AG09309 (cell line): ENCODE measurements around the gene FAM120C.

ENCODE experiments used
- DNase-seq: peaks from one replicate; pipeline ENCODE4 v3.0.0-alpha.2; 2010; ENCODE audit warnings: low read depth
- H3K4me3 ChIP-seq: 2 replicates; pipeline ENCODE4 v1.5.1; 2011; ENCODE audit warnings: mild to moderate bottlenecking, low read depth, low read length, moderate library complexity; ENCODE audit not compliant: control insufficient read depth
- CTCF ChIP-seq: IDR thresholded peaks from 2 replicates; pipeline ENCODE4 v1.5.1; 2011; ENCODE audit warnings: mild to moderate bottlenecking, low read depth, low read length, inconsistent platforms; ENCODE audit not compliant: insufficient read depth, control insufficient read depth; ENCODE audit errors: missing control alignments

Gene FAM120C

GRCh38 chrX:54194982-54195588 lies 12.0 kb upstream of the FAM120C start:
- no peak for DNase-seq
- H3K4me3 ChIP-seq = no peak overlapping the region
- no peak for TF ChIP-seq CTCF

- no peak overlapping the region for H3K4me3 ChIP-seq
- TF ChIP-seq CTCF = no peak
Observed at GRCh38 chrX:54193085-54193821, 10.2 kb upstream of the FAM120C start.

GRCh38 chrX:54184474-54184873 lies 1.4 kb upstream of the FAM120C start:
- no peak for TF ChIP-seq CTCF
- H3K4me3 ChIP-seq = no peak overlapping the region
- DNase-seq = no peak

More at GRCh38 chrX:54193085-54193821, 10.2 kb upstream of the FAM120C start:
- DNase-seq = no peak

GRCh38 chrX:54182194-54182863 lies 725 bp downstream of the FAM120C start:
- no peak for DNase-seq
- no peak for TF ChIP-seq CTCF
- peak overlapping the region; percentile 64 for H3K4me3 ChIP-seq

- H3K4me3 ChIP-seq = peak overlapping the region; percentile 64
- DNase-seq = no peak
- no peak for TF ChIP-seq CTCF
Observed at GRCh38 chrX:54181202-54181953, 1.7 kb downstream of the FAM120C start.

GRCh38 chrX:54180403-54180802 lies 2.7 kb downstream of the FAM120C start:
- no peak for DNase-seq
- no peak for TF ChIP-seq CTCF
- H3K4me3 ChIP-seq = no peak overlapping the region; the same call in 1 of the 2 replicates
